HG02623 (cell line): Measurements from ENCODE around the gene SUGCT.
"Not testable (repeated sequence)": the region's sequence is repeated elsewhere in the genome, so short reads cannot be mapped to it uniquely, and the experiment has no call there.

Experiments
- ATAC-seq: cut with Tn5 transposase; IDR thresholded peaks from one replicate; pipeline ENCODE4 v1.9.1; 2021; ENCODE audit warnings: moderate library complexity; ENCODE audit not compliant: unreplicated experiment

SUGCT gene

DNA sequence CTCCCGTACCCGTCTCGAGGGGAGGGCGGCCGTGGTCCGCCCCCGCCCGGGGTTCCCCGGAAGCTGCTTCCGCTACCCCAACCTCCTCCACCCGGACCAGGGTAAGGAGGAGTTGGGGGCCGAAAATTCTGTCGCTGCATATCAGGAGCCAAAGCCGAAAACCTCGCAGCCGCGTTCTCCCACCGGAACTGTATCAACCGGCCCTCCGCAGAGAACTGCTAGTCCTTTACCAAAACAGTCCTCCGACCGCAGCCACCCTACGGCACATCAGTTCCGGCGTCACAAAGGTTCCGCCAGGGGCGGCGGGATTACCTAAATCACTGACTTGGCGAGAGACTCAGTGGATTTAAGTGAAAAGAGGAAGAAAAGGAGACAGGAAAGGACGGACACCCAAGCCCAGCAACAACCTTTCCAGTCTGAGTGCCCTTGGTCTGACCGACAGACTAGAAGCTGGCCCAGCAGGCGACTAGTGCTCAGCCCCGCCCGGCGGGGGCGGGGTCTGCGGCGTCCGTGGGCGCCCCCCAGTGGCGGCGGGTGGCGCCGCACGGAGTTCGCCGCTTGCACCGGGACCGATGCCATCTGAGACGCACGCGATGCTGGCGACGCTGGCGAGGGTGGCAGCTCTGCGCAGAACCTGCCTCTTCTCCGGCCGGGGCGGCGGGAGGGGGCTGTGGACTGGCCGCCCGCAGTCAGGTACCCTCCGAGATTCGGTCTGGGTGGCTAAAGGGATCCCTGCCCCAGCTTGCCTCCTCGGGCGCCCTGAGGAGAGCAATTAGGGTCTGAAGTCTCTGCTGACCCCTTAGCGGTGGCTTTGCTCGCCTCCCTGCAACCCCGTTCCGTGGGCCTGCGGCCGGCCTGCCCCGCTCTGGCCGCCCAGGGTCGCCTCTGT, at the start of gene SUGCT, which contains the start of gene MPLKIP:
Gene SUGCT (plus strand): TSS at position 578 of the 889 bp plus-strand sequence.
Gene MPLKIP (minus strand): TSS at position 195 of the 889 bp plus-strand sequence. CDS start 55 bp downstream, at position 140.
- ATAC-seq, result peak; percentile 83

GRCh38 chr7:40092182-40092581, 42.6 kb upstream of the SUGCT start:
- ATAC-seq, result no peak

DNA sequence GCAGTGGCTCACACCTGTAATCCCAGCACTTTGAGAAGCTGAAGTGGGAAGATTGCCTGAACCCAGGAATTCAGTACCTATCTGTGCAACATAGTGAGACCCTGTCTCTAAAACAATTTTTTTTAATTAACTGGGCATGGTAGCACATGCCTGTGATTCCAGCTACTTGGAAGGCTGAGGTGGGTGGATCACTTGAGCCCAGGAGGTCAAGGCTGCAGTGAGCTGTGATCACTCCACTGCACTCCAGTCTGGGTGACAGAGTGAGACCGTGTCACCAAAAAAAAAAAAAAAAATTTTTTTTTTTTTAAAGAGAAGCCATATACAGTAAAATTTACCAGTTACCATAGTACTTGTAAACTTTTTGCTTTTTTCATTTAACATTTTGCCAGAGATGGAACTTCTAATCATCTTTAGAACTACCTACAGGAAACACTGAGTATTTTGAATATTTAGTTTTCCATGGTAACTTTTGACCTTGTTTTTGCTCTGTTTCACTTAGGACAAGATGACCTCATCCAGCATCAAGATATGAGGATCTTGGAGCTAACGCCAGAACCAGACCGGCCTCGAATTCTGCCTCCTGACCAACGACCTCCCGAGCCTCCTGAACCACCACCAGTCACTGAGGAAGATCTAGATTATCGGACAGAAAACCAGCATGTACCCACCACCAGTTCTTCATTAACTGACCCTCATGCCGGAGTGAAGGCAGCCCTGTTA, 41.0 kb upstream of the SUGCT start:
- ATAC-seq, result no peak

GRCh38 chr7:40095230-40095629, 39.6 kb upstream of the SUGCT start:
- no peak for ATAC-seq

- no peak for ATAC-seq
Measured at GRCh38 chr7:40095695-40096327, 39.0 kb upstream of the SUGCT start.

DNA sequence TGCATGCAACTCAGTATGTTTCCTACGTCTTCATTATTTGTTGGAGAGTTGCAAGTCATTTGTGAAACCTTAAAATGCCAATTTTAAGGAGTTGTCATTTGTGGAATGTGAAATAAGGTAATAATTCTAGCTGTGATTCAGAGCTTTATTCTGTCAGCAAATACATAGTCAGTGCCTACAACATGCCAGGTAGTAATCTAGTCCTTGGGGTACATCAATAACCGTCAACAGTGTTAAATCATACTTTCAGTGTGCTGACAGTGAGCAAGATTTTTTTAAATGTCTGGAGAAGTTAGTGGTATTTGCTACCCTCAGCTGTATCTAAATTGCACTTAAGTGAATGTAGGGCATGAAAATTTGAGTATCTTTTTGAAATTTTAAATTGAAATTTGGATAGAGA, 37.1 kb upstream of the SUGCT start:
- ATAC-seq, result no peak

GRCh38 chr7:40098810-40099209, 36.0 kb upstream of the SUGCT start:
- no peak for ATAC-seq

GRCh38 chr7:40099837-40100236, 35.0 kb upstream of the SUGCT start:
- ATAC-seq, result no peak

- no peak for ATAC-seq
Measured at GRCh38 chr7:40101201-40101600, 33.6 kb upstream of the SUGCT start.

DNA sequence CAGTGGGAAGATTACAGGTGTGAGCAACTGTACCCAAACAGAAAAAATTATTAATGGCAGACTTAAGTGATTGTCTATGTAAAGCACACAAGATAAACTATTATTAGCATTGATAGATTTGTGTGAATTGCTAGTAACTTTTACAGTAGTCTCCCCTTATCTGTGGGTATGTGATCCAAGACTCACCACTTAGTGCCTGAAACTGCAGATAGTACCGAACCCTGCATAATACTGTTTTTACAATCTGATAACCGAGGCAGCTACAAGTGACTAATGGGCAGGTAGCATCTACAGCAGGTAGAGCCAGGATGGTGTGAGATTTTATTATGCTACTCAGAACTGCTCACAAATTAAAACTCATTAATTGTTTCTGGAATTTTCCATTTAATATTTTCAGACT, 31.9 kb upstream of the SUGCT start:
- no peak for ATAC-seq

- no peak for ATAC-seq
Measured at GRCh38 chr7:40105879-40106473, 28.8 kb upstream of the SUGCT start.

DNA sequence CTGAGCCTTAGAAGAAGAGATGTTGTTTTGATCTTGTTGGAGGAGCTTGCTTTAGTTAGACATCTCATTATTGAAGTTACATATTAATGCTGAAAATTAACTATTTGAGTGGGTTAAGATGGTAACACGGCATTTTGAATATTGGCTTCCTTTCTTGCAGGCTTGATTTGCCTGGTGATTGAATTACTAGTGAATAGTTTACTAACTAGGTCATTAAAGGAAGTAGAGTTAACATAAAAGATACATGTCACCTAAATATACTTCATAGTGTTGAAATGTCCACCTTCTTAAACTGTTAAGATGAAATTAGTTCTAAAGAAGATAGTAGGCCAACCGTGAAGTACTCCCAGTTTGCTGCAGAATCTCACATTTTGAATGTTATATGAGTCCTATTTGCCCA, 18.9 kb upstream of the SUGCT start:
- no peak for ATAC-seq

DNA sequence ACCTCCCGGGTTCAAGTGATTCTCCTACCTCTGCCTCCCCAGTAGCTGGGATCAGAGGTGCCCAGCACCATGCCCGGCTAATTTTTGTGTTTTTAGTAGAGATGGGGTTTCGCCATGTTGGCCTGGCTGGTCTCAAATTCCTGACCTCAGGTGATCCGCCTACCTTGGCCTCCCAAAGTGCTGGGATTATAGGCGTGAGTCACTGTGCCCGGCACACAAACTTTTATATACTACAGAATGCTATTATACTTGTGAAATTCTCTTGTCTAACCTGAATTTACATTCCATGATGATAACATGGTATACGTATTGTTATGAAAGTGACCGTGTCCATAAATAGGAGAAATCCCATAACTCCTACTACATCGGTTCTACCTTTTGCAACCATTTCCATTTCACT, 17.6 kb upstream of the SUGCT start:
- not testable (repeated sequence) for ATAC-seq

GRCh38 chr7:40118201-40118600, 16.6 kb upstream of the SUGCT start:
- not testable (repeated sequence) for ATAC-seq

- ATAC-seq, result no peak
Measured at GRCh38 chr7:40120020-40120419, 14.8 kb upstream of the SUGCT start.

- not testable (repeated sequence) for ATAC-seq
Measured at GRCh38 chr7:40122100-40122939, 12.5 kb upstream of the SUGCT start.

GRCh38 chr7:40122940-40123254, 11.9 kb upstream of the SUGCT start:
- no peak for ATAC-seq

DNA sequence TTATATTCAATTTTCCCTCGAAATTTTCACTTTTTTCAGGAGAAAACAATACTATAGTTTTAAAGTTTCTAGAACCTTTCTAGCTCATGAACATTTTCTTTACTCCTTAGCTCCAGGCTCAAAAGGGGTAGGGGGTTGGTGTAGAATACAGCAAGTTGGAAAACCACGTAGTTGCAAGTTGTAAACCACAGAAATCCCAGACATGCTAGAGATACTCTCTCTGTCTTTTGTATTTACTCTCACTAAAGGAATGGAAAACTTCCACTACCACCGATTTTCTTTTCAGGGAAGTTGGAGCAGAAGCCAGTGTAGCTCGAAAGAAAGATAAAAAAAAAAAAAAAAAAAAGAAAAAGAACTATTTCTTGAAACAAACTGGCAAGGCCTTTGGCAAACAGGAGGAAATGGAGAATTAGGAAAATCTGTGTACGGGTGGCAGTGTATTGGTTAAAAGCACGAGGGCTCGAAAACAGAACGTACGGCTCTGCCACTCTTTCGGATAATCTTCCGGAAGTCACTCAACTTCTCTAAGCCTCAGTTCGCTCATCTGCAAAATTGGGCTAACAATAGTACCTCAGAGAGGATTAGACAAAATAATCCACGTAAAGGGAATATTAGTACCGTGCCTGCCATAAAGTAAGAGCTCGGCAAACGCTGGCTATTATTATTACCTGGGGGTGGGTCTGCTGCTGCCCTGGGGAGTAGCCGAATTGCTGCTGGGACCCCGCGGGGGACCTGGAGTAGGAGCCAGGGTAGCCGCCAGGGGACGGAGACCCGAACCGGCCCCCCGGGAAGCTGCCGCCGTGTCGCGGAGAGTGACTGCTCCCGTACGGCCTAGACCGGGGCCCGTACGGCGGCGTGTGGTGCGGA, 1.0 kb upstream of the SUGCT start:
- peak; percentile 2 for ATAC-seq

DNA sequence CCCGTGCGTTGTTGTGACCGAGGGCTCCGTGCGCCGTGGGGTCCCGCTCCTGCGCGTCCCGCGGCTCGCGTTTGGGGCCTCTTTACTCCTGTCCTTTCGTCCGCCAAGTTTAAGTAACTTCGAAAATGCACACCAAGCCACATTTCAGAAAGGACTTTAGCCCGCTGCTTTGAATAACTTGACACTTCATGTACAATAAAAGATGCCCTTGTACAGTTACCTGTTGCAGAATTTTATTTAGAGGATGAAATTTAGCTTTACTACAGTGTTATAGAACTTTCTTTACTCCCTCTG, 459 bp downstream of the SUGCT start:
- no peak for ATAC-seq

DNA sequence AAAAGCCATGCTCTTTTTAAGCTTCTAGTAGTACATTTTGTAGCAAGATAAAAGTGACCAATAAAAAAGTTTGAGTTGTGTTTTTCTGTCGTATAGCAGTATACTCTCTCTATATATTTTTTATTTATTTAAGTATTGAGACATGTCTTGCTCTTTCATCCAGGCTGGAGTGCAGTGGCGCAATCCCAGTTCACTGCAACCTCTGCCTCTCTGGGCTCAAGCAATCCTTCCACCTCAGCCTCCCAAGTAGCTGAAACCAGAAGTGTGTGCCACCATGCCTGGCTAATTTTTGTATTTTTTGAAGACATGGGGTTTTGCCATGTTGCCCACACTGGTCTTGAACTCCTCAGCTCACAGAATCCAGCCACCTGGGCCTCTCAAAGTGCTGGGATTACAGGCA, 2.8 kb downstream of the SUGCT start:
- no peak for ATAC-seq
